Dedifferentiated amniotic fluid mesenchymal stem cell (primary cell): ENCODE results near the gene FUS.

Experiments
- DNase-seq: peaks from one replicate; pipeline ENCODE4 v3.0.0-alpha.2; 2016; ENCODE audit errors: extremely low spot score

Gene FUS

DNA sequence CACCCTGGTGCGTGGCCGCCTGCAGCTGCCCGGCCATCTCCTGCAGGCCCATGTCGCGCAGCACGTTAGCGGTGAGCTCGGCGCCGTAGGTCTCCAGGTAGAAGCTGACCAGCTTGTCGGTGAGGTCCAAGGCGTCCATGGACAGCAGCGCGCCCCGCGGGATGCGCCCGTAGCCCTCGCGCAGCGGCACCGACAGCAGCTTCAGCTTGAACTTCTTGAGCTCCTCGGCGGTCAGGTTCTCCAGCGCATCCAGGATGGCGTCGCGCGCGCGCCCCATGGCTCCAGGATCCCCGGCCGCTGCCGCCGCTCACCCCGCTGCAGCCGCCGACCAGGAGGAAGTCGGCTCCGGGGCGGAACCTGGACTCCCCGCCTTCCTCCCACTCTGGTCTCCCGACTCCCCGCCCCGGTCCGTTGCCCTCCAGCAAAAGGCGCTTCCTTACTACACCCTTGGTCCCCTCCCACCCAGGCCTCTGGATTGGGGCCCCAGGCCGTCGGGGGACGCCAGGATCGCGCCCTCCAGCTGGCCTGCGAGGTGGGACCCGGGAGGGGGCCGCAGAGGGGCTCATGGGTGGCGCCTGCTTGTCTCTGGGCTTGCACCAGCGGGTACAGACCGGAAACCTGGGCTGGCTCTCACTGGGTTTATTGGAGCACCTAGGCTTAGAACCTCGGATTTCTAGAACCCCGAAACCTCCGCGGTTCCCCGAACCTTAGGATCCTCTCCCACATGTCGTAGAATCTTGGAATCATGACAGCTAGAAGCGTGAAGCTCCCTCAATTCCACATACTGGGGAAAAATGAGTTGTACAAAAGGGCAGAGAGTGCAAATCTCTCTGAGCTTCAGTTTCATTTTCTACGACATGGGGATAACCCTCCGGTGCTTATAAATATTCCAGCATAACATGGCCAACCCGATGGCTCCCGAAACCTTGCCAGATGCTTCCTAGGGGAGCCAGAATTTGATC is 22.8 kb downstream of the FUS start, which contains the start of gene PYCARD:
TSS of gene PYCARD (minus strand) at position 347 of the 962 bp plus-strand sequence. CDS start at position 277, 70 bp downstream.
- DNase-seq, result no peak

DNA sequence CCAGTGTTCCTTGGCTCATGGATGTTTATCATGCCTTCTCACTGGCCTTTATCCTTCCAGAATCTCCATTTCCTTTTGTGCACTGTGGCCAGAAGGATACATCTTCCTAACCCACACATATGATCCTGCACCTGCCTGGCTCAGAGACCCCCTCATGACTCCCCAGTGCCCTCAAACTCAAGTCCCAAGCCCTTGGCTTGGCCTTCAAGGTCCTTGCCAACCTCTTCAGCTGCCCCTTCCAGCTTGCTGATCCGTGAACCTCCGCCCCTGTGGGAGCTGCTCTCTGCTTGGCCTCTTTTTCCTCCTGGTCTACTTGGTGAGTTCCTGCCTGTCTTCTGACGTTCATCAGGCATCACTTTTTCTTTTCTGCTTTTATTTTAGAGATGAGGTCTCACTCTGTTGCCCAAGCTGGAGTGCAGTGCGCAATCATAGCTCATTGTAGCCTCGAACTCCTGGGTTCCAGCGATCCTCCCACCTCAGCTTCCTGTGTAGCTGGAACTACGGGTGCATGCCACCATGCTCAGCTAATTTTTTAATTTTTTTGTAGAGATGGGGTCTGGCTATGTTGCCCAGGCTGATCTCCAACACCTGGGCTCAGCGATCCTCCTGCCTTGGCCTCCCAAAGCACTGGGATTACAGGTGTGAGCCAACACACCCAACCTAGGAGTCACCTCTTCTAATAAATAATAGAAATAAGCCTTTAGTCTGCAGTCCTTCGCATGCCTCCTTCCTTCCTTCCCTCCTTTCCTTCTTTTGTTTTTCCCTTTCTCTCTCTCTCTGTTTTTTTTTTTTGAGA is 25.1 kb downstream of the FUS start:
- DNase-seq, result no peak

DNA sequence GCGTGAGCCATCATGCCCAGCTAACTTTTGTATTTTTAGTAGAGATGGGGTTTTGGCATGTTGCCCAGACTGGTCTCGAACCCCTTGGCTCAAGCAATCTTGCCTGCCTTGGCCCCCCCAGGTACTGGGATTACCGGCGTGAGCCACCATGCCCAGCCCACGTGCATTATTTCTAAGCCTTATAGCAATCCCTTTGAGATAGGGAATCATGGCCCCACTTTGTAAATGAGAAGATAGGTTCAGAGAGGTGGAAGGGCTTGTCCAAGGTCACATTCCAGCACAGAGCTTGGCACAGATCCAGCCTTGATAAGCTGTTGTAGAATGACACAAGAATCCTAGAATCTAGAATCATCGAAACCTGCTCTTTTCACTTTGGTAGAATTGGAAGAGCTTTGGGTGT is 26.8 kb downstream of the FUS start:
- DNase-seq, result no peak

DNA sequence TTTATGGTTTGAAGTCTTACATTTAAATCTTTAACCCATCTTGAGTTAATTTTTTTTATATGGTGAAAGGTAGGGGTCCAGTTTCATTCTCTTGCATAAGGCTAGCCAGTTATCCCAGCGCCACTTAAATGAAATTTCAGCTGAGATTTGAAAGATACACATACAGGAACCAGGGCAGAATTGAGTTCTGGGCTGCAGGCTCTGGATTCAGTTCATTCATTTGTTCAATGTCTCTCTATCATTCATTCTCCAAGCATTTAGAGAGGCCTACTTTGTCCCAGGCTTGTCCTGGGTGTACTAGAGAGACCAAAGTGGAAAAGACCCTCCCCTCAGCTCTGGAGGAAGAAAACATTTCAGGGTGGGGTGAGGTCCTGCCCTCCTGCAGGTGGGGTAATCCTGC is 33.4 kb downstream of the FUS start:
- no peak for DNase-seq

DNA sequence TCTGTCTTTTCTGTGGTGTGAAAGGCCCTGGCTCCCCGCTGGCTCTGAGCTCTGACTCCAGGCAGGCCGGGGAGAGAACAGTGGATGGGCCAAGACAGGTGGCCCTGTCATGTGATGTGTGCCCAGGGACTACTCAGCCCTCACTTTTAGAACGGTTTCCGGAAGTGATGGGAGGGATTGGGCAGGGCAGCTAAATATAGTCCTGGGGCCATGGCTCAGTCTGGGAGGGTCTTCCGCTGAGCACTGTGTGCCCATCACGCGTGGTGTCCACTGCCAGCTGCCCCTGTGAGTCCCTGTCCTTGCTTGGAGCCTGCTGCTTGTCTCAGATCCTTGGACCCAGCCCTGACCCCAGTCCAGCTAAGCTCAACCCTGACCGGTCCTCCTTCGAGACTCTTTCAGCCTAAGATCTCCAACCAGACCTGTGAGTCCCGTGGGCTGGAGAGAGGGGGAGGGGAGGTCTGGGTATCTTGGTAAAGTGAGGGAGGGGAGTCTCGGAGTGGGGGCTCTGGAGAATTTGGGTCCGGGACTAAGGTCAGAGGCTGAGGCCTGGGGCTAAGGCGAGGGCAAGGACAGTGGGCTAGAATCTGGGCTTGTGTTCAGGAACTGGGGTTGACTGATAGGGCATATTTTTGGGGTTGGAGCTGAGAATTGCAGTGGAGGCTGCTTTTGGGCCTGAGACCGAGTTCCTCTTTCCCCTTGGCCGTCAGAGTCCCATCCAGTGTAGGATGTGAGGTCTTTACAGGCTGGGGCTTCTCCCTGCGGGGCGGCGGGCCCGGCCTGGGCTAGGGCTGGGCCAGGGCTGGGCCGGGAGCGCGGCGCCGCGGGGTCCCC is 34.2 kb downstream of the FUS start, which contains the start of gene TRIM72:
TSS of gene TRIM72 (plus strand) at position 243 of the 831 bp plus-strand sequence. CDS start 620 bp downstream, outside the sequence.
- DNase-seq, result no peak

DNA sequence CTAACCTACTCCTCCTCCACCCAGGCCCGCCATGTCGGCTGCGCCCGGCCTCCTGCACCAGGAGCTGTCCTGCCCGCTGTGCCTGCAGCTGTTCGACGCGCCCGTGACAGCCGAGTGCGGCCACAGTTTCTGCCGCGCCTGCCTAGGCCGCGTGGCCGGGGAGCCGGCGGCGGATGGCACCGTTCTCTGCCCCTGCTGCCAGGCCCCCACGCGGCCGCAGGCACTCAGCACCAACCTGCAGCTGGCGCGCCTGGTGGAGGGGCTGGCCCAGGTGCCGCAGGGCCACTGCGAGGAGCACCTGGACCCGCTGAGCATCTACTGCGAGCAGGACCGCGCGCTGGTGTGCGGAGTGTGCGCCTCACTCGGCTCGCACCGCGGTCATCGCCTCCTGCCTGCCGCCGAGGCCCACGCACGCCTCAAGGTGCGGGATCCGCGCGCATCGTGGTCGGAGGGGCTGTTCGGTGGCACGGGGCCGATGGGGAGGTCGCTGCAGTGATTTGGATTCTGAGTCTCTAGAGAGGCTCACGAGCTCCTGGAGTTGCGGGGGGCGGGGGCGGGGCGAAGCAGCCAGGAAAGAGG is 34.9 kb downstream of the FUS start:
- DNase-seq, result no peak

DNA sequence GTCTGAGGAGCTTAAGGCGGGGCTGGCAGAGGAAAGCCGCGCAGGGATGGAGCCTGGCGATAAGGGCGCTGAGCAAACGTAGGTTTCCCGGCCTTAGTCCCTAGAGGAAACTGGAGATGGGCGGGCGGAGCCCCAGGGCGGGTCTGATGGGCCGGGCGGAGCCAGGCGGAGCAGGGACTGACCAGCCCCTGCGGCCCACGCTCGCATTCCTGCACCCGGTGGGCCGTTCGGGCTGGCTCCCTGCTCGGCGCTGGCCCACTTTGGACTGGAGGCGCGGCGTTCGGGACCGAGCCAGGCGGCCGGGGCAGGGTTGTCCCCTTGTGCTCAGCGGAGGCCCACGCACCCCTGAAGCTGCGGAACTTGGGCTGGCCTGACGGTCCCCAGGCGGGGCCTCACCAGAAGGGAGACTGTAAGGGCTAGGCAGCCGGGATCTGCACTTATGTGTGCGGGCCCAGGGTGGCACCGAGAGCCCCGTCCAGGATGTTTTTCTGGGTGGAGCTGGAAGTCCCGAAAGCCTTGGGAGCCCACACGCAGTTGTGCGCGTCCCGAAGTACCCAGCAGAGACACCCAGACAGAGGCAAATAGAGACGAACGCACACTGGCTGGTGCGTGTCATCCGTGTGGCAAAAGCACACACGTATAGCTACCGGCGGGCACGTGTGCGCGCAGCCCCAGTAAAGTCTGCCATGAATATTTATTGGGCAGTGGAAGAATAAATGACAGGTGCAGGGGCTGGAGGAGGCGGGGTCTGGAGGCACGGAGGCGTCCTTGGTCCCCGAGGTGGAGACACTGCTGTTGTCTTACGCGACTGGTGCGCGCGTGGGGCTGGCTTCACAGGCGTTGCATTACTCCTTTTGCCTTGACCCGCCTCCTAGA is 35.6 kb downstream of the FUS start:
- DNase-seq, result peak; percentile 33

DNA sequence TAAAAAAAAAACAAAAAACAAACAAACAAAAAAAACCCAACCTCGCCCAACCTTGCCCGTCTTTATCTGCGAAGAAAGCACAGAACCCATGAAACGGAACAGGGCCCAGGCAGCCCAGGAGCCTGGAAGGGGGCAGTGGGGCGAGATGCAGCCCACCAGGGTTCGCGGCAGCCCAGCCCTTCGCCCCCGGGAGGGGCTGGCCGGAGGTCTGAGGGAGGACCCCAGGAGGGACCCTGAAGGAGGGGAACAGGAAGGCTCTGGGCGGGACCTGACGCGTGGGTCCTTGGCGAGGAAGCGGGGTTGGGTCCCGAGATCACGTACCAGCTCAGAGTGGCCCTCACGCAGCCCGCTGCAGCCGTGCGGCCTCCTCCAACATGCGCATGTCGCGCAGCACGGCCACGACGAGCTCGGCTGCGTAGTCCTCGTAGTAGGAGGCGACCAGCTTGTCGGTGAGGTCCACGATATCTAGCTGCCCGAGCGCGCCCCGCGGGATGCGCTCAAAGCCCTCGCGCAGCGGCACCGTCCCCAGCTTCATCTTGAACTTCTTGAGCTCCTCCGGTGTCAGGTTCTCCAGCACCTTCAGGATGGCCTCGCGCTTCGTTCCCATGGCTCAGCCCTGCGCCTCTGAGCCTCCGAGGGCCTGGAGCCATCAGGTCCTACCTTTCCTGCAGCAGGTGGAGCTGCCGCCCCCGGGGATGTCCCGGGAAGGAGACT is 36.6 kb downstream of the FUS start, which contains the start of gene PYDC1:
TSS of gene PYDC1 (minus strand) at position 714 of the 714 bp plus-strand sequence. CDS start at position 607, 107 bp downstream.
- DNase-seq, result no peak

DNA sequence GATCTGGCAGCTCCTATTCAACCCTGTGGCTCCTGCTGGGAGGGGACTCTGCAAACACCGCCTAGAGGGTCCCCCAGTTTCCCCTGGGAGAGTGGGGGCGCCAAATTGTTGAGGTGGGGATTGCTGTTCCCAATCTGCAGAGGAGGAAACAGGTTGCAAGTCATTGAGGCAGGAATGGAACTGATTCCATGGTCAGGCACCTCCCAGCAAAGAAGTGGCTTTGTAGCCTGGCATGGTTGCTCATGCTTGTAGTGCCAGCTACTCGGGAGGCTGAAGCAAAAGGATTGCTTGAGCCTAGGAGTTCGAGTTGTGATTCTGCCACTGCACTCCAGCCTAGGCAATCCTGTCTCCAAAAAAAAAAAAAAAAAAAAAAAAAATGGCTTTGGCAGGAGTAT is 37.2 kb downstream of the FUS start:
- DNase-seq, result no peak

DNA sequence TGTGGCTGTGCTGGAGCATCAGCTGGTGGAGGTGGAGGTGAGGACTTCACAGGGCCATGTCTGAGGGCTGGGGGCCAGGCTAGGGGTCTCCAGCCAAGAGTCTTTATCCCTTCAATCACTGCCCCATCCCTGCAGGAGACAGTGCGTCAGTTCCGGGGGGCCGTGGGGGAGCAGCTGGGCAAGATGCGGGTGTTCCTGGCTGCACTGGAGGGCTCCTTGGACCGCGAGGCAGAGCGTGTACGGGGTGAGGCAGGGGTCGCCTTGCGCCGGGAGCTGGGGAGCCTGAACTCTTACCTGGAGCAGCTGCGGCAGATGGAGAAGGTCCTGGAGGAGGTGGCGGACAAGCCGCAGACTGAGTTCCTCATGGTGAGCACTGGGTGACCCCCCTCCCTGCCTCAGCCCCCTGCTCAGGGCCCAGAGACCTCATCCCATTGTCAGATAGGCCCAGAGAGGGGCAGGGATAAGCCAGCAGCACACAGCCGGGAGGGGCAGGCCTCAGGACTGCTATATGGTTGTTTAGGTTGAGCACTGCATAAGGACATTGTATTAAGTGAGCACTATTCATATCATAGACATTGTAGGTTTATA is 39.3 kb downstream of the FUS start:
- DNase-seq, result no peak

DNA sequence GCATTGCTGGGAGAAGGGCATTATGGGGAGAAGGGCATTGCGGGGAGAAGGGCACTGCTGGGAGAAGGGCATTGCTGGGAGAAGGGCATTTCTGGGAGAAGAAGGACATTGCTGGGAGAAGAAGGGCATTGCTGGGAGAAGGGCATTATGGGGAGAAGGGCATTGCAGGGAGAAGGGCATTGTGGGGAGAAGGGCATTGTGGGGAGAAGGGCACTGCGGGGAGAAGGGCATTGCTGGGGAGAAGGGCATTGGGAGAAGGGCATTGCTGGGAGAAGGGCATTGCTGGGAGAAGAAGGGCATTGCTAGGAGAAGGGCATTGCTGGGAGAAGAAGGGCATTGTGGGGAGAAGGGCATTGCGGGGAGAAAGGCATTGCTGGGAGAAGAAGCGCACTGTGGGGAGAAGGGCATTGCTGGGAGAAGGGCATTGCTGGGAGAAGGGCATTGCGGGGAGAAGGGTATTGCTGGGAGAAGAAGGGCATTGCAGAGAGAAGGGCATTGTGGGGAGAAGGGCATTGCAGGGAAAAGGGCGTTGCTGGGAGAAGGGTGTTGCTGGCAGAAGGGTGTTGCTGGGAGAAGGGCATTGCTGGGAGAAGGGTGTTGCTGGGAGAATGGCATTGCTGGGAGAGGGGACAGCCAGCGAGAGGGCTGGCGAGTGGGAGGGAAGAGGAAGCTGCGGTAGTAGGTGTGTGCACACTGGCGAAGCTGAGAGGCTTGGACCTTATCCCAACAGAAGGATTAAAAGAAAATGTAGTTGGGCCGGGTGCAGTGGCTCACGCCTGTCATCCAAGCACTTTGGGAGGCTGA is 41.6 kb downstream of the FUS start:
- DNase-seq, result no peak

DNA sequence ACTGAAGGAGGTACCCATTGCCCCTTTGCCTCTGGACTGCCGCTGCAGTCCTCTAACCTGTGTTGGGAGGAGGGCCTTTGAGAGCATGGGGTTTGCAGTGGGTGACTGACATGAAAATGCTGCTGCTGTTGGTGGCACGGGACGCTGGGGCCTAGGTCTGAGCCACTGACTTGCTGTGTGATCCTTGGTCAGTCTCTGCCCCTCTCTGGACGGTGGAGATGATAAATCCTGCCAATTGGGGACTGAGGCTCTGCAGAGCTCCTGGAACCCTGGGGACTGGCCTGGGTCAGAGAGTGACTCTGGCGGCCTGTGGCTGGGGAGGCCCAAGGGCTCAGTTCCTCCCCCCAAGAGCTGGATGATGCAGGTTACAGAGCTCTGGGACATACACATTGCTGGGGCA is 43.1 kb downstream of the FUS start:
- no peak for DNase-seq

DNA sequence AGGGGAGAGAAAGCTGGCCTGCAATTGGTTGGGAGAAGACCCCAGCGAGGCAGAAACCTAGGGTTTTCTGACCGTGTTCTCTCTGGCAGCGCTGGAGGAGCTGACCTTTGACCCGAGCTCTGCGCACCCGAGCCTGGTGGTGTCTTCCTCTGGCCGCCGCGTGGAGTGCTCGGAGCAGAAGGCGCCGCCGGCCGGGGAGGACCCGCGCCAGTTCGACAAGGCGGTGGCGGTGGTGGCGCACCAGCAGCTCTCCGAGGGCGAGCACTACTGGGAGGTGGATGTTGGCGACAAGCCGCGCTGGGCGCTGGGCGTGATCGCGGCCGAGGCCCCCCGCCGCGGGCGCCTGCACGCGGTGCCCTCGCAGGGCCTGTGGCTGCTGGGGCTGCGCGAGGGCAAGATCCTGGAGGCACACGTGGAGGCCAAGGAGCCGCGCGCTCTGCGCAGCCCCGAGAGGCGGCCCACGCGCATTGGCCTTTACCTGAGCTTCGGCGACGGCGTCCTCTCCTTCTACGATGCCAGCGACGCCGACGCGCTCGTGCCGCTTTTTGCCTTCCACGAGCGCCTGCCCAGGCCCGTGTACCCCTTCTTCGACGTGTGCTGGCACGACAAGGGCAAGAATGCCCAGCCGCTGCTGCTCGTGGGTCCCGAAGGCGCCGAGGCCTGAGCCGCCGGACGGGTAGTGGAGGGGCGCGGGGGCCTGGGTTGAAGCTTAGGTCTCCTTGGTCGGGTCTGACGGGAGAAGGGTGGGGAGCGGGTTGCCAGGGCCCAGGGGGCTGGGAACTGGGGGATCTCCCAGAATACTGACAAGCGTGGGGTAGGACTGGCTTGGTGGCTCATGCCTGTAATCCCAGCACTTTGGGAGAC is 44.4 kb downstream of the FUS start:
- no peak for DNase-seq

DNA sequence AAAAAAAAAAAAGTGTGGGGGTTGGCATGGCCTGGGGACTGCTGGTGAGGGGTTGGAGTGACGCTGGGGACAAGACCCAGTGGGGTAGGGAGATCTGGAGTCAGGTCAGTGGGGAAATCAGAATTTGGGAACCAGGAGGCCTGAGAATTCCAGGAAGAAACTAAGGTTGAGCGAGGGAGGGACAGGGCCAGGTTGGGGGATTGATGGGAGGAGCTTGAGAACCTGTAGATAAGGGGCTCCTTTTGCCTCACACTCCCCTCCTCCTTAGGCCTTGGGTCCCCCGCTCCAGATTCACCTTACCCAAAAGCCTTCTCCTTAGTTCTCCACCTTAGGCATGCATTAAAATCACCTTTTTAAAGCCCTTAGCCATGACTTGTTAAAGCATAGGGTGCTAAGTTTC is 45.3 kb downstream of the FUS start:
- DNase-seq, result no peak

DNA sequence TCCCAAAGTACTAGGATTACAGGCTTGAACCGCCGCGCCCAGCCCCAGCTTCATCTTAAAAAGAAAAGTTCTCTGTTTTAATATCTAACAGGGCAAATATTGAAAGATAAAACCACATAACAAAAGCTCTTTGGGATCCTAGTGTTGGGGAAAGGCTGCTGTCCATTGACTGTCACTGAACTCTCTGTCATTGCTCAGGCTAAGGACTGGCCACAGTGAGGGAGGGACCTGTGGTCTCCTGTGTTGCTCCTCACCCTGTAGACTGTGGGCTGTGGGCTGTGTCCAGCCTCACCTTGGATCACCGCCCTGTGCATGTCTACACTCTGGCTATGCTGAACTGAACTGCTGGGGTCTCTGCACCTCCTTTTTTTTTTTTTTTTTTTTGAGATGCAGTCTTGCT is 48.3 kb downstream of the FUS start:
- DNase-seq, result no peak

DNA sequence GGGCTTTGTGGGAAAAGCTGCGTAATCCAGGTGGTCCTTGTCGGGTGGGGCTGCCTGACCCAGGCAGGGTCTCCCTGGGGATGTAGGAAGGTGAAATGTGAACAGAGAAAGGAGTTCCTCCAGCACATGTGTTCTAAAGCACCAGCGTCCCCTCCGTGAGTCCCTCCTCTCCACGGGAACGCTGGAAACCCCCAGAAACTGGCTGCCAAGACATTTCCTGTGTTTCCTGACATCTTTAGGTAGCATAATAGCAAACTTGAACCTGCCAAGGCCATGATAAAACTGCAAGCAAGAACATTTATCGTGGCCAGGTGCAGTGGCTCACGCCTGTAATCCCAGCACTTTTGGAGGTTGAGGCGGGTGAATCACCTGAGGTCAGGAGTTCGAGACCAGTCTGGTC is 49.6 kb downstream of the FUS start:
- DNase-seq, result no peak

DNA sequence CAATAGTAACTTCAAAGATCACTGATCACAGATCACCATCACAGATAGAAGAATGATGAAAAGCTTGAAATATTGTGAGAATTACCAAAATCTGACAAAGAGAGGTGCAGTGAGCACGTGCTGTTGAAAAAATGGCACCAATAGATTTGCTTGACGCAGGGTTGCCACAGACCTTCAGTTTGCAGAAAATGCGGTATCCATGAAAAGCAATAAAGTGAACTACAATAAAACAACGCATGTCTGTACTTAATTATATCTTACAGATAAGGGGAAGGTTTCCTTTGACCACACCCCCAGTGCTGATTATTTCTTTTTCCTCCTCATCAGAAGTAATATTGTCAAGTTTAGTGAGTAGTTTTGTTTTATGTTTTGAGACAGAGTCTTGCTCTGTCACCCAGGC is 58.1 kb downstream of the FUS start:
- no peak for DNase-seq
